Spinal cord (tissue), 10 donors: ENCODE data around the gene SGK1. TPM values are rescaled to one million over a fixed set of nuclear protein-coding genes. Genes with fewer than 3 reads are reported as not detected.

Source experiments
- DNase-seq, 6 donors: peaks; one replicate each; pipeline versions ENCODE4 v3.0.0 to v3.0.0-alpha.2; 2013 to 2015; ENCODE audit warnings: low spot score in 6 of 6, low read depth in 4 of 6
- H3K27ac ChIP-seq: one replicate; pipeline ENCODE4 v1.5.1; 2013; ENCODE audit warnings: low read depth, low read length, control low read depth
- H3K27me3 ChIP-seq: one replicate; pipeline ENCODE4 v1.6.1; 2013; ENCODE audit warnings: low read length; ENCODE audit not compliant: control insufficient read depth, insufficient read depth
- H3K36me3 ChIP-seq: one replicate; pipeline ENCODE4 v1.6.1; 2013; ENCODE audit warnings: low read length; ENCODE audit not compliant: control insufficient read depth, insufficient read depth
- H3K4me1 ChIP-seq: one replicate; pipeline ENCODE4 v1.6.1; 2013; ENCODE audit warnings: low read length; ENCODE audit not compliant: control insufficient read depth, insufficient read depth
- H3K4me3 ChIP-seq: one replicate; pipeline ENCODE4 v1.5.1; 2013; ENCODE audit warnings: low read depth, low read length, control low read depth
- H3K9me3 ChIP-seq: one replicate; pipeline ENCODE4 v1.6.1; 2013; ENCODE audit warnings: low read length; ENCODE audit not compliant: control insufficient read depth, insufficient read depth
- WGBS: methylation state at CpG from one replicate; pipeline ENCODE4 v1.1.5; 2013; ENCODE audit warnings: missing lambda C conversion rate; ENCODE audit not compliant: insufficient coverage; 5-methylcytosine and 5-hydroxymethylcytosine counted together
- polyA plus RNA-seq, 2 donors: library from polyadenylated mRNA; unstranded; fragments of 120-200 nt; gene quantifications; one replicate each; pipeline ENCODE4 v1.2.1, GENCODE V29; 2013; ENCODE audit not compliant: insufficient read length in 2 of 2
- total RNA-seq, 2 donors: library from RNA; depleted of rRNA in 1 of 2; stranded (reverse); fragments of 120-200 nt in 1 of 2; fragments of >200 nt in 1 of 2; gene quantifications; one replicate each; pipeline versions ENCODE4 v1.2.3 to v1.2.4, GENCODE V29; 2013 to 2014
- donor health status: healthy.

SGK1 gene
- total and polyA plus RNA-seq, 4 donors = 97.8 to 258 (median 152) TPM

DNA sequence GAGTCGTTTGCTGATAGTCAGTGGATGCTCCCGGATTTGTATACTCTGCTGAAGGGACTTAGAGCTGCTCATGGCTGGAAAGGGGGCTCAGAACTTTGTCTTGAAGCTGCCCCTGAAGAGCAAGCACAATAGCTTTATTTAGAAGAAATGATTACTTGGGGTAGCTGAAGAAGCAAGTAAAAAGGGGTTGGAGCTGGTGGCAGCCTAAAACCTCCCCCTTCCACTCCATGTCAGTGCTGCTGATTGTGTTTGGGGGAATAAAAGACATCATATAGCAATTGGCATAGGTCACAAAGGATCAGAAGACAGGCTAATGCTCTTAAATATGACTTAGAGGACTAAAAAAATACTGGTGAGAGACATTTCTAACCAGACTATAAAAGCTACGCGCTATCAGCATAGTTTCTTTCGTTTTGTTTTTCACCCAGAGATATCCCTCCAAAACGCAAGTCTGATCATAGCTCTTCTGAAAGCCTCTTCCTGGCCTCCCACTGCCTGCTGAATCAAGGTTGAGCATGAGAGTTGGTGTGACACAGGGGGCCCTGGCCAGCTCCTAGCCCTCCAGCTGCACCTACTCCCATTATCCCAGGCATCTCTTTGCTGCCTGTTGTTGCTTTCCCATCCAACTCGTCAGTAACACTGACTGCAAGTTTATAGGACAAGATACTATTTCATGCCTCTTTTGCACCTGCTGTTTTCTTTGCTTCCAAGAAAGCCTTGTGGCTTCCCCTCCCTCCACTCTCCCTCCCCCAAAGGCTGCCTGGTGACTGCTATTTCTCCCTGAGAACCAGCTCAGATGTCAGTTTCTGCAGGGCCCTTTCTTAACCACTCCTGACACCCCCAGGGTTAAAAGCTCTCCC is 33.9 kb upstream of the SGK1 start:
- Histone ChIP-seq H3K4me1 (peaks cover 5% of the 10 kb centered on the region), H3K27me3 (no peaks in the 10 kb centered on the region), H3K9me3 (no peaks in the 10 kb centered on the region), H3K27ac (peak overlapping the region; percentile 25), H3K36me3 (no peaks in the 10 kb centered on the region), H3K4me3 (no peak overlapping the region)
- WGBS = 56% methylated on average over 2 of the region's 7 CpGs
- no peak for DNase-seq

DNA sequence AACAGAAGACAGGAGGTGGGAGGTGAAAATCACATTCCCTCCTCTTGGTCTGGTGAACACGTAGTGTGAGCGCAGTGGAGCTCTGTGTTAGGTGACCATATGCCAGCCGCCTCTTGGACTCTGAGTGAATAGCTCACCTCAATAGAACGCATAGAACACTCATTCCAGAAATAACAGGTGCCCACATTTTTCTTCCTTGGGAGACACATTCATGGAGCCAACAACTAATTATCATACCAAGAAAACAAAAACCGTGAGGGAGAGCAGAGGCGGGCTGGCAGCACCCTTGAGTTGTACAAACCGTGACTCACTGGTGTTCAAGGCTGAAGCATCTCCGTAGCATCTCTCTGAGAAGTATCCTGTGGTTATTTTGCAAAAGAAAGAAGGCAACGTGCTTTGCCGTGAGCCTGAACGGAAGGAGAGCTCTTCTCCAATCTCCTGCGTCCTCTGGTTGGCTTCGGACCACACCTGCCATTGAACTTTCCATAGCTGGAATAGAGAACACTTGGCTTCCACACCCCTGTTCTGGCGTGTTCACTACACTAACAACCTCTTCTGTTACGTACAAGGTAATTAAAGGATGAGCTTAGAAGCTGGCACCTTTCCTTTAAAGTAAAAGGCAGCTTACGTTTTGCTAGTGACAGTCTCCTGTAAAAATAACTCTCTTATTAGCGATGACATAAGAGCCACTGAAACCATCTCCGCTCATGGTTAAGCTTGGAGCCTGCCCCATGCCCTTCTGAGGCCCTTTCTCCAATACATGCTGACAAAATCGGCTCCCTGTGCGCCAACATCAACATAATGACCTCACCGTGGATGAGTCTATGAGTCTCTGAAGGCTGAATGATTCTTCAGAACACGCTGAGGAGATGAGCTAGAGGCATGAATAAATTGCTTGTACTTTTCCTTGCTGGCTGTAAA is 30.2 kb upstream of the SGK1 start:
- no peaks in the 10 kb centered on the region for H3K27me3 ChIP-seq
- H3K9me3 ChIP-seq = no peaks in the 10 kb centered on the region
- H3K36me3 ChIP-seq = no peaks in the 10 kb centered on the region
- peaks cover 5% of the 10 kb centered on the region for H3K4me1 ChIP-seq
- H3K27ac ChIP-seq = peak overlapping the region; percentile 60
- DNase-seq = peak in 5 of 6 donors; percentile 11 to 79 (median 31)
- no peak overlapping the region for H3K4me3 ChIP-seq
- 84% methylated on average over 14 of the region's 22 CpGs for WGBS

DNA sequence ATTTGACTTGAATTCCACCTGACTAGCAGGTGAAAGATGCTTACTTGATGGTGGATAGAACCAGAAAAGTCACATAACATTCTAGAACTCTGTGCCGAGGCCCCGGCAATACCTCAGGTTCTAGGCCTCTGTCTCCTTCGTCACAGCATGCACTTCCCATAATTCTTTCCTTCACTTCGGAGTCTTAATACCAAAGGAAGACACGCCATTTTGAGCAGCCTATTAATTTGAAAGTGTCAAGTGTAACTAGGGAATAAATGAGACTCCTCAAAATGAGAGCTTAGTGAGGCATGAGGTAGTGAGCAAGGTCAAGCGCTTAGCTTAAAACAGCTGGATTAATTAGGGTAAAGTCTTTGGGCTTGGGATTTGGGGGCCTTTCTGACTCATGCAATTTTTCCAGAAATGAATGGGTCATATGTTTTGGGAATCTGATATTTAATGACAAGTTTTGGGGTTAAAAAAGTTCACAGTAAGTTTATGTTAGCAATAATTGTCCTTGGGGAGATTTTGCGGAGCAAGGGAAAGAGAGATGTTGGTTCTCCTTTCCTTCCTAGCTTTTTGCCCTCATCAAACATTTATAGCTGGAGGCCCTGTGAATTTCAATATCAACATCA is 29.1 kb upstream of the SGK1 start:
- peaks cover 3% of the 10 kb centered on the region for H3K4me1 ChIP-seq
- no peaks in the 10 kb centered on the region for H3K9me3 ChIP-seq
- WGBS = 94% methylated on average over 1 of the region's 7 CpGs
- H3K36me3 ChIP-seq = no peaks in the 10 kb centered on the region
- no peak for DNase-seq
- H3K27ac ChIP-seq = peak overlapping the region; percentile 1
- no peaks in the 10 kb centered on the region for H3K27me3 ChIP-seq
- no peak overlapping the region for H3K4me3 ChIP-seq

DNA sequence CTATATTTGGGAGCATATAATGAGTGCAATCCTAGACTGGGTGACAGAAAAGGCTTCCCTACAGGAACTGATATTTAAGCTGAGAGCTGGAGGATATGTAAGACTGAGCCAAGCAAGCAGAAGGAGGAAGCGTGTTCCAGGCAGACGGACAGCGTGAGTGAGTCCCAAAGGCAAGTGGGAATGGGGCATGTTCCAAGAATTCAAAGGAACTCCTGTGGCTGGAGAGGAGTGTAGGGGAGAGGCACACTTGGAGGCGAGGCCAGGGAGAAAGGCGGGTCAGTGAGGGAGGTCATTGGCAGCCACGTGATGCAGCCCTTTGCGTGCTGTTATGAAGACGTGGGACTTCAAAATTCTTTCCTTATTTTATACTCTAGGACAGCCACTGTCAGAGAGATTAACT is 27.9 kb upstream of the SGK1 start:
- Histone ChIP-seq H3K4me1 (no peaks in the 10 kb centered on the region), H3K9me3 (no peaks in the 10 kb centered on the region), H3K27me3 (no peaks in the 10 kb centered on the region), H3K27ac (no peak overlapping the region), H3K4me3 (no peak overlapping the region), H3K36me3 (no peaks in the 10 kb centered on the region)
- peak in 1 of 6 donors; percentile 87 for DNase-seq
- 79% methylated on average over 3 of the region's 8 CpGs for WGBS

DNA sequence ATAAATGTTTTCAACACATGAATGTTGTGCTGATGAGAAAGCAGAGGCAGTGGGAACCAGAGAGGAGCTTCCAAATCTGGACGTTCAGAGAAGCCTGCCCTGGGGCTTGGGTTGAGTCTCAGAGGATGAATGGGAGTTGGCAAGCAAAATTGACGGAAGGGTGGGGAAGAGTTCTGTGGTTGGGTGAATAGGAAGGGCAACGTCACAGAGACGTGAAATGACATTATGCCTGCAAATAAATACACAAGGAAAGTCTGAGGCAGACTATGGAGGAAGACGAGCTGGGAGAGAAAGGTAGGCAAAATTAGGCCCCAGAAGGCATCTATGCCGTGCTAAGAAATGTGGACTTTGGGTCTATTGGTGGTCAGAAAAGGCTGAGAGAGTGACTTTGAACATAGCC is 25.2 kb upstream of the SGK1 start:
- DNase-seq = no peak
- Histone ChIP-seq H3K36me3 (no peaks in the 10 kb centered on the region), H3K4me1 (no peaks in the 10 kb centered on the region), H3K9me3 (no peaks in the 10 kb centered on the region), H3K27ac (no peak overlapping the region), H3K4me3 (no peak overlapping the region), H3K27me3 (no peaks in the 10 kb centered on the region)
- WGBS = 85% methylated on average over 6 of the region's 6 CpGs

DNA sequence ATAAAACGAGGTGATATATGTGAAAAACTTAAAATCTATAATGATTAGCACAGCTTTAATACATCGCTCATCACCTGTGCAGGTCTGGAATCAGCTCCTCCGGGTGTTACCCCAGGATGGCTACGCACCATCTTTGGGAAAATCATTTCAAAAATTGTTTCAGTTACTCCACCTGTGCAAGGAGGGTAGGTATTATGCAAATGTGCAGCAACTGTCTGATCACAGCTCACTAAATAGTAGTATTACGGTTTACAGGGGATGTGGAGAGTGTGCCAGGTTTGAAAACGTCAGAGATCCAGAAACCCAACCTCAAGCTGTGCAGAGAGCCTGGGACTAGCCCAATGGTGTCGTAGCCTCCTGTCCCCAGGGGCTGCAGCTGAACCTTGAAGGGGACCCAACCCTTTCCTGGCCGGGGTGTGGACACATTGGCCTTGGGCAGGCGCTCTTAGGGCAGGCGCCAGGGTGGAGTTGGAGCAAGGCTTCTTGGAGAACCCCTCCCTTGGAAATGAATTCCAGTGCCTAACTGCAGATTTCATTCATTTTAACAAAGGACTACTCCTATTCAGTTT is 24.2 kb upstream of the SGK1 start:
- 85% methylated on average over 7 of the region's 10 CpGs for WGBS
- no peaks in the 10 kb centered on the region for H3K4me1 ChIP-seq
- H3K36me3 ChIP-seq = no peaks in the 10 kb centered on the region
- no peak overlapping the region for H3K4me3 ChIP-seq
- no peaks in the 10 kb centered on the region for H3K27me3 ChIP-seq
- no peak overlapping the region for H3K27ac ChIP-seq
- H3K9me3 ChIP-seq = no peaks in the 10 kb centered on the region
- DNase-seq = no peak

DNA sequence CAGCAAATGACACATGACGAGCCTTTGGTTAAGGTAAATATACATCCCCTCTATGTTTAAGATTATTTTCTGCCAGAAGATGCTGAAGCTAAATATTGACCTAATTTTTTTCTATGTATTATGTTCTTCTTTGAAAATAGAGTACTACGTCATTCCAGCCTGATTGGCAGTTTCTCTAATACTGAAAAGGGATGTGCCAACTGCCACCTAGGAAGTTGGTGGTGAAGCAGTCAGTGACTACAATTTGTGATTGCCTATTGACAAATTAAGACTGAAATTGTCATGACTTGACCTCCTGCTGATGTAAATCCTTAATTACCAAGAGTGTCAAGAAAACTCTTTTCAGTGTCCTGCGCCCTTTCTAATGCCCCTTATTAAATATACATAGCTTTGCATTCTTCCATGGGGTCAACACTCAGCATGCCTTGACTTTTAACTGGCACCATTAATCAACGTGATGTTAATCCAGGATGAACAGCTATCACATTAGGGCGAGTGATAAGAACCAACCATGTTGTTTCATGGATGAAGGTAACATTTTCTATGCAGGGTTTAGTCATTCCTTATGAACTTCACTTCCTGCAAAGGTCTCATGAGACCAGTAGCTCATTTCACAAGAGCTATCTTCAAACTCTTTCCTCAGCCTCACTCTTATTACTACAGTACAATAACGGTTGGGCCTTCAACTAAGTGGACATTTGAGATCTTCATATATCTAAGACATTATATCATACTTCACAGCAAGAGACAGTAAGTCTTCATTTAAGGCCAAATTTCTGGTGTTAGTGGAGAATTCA is 22.5 kb upstream of the SGK1 start:
- H3K27me3 ChIP-seq = no peaks in the 10 kb centered on the region
- WGBS = no CpG with 5 or more reads among the region's 6 CpGs
- H3K36me3 ChIP-seq = no peaks in the 10 kb centered on the region
- no peak overlapping the region for H3K4me3 ChIP-seq
- no peak overlapping the region for H3K27ac ChIP-seq
- DNase-seq = no peak
- H3K9me3 ChIP-seq = no peaks in the 10 kb centered on the region
- H3K4me1 ChIP-seq = no peaks in the 10 kb centered on the region

DNA sequence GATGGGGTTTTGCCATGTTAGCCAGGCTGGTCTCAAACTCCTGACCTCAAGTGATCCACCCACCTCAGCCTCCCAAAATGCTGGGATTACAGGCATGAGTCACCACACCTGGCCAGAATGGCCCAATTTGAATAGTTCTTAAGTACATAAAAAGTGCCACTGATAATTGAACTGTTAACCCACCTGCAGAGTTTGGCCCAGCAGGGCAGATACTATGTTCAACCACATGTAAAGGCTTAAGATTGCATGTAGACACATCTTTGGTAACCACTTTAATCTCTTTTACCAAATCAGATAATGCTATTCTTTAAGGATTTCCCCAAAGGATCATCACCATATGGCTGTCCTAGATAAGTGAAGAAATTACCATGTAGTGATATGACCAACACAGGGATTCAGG is 21.3 kb upstream of the SGK1 start:
- DNase-seq = no peak
- no peak overlapping the region for H3K27ac ChIP-seq
- no peaks in the 10 kb centered on the region for H3K36me3 ChIP-seq
- no peaks in the 10 kb centered on the region for H3K27me3 ChIP-seq
- H3K4me3 ChIP-seq = no peak overlapping the region
- no peaks in the 10 kb centered on the region for H3K4me1 ChIP-seq
- no peaks in the 10 kb centered on the region for H3K9me3 ChIP-seq

DNA sequence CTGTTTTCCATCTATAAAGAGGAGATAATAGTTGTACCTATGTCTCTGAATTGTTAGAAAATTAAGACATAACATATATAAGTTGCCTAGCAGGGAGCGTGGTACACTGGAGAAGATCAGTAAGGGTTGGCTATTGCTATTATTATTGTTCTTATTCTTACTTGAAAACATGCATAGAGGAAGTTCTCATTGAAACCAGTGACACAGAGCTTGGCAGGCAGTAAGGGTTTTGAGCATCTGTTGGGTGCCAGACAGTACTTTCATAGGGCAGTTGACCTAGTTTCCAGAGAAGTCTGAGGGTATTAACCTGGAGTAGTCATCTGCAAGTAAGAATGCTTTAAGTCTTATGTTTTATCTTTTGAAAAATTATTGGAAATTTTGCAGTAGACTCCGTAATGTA is 13.3 kb upstream of the SGK1 start:
- DNase-seq = no peak
- Histone ChIP-seq H3K36me3 (no peaks in the 10 kb centered on the region), H3K27me3 (no peaks in the 10 kb centered on the region), H3K27ac (no peak overlapping the region), H3K4me1 (no peaks in the 10 kb centered on the region), H3K4me3 (no peak overlapping the region), H3K9me3 (no peaks in the 10 kb centered on the region)
- no CpG with 5 or more reads among the region's 2 CpGs for WGBS
